HepG2 (cell line): ENCODE measurements around the gene NFE2L1. TPM values are rescaled to one million over a fixed set of nuclear protein-coding genes. Genes with fewer than 3 reads are reported as not detected.

Source experiments
- ATM ChIP-seq: fragments of 450-650 bp; IDR thresholded peaks from 2 replicates; pipeline ENCODE4 v1.7.1; 2017; ENCODE audit warnings: mild to moderate bottlenecking, borderline replicate concordance
- HMGA1 ChIP-seq: sonication (generic); formaldehyde crosslinking; conservative IDR thresholded peaks from 2 replicates; pipeline ENCODE4 v1.4.0; 2020; ENCODE audit warnings: missing genetic modification reagents
- HNF4G ChIP-seq, 2 experiments: sonication (generic) in 1 of 2; formaldehyde crosslinking in 1 of 2; IDR thresholded peaks; 2 replicates each; pipeline versions ENCODE4 v1.4.0 to v1.6.1; 2011 to 2020; ENCODE audit warnings: borderline replicate concordance in 2 of 2, low read depth in 2 of 2, mild to moderate bottlenecking in 2 of 2, low read length in 1 of 2, missing genetic modification reagents in 1 of 2, moderate library complexity in 1 of 2
- HOXA3 ChIP-seq: sonication (generic); formaldehyde crosslinking; IDR thresholded peaks from 2 replicates; pipeline ENCODE4 v1.5.0; 2020; ENCODE audit warnings: missing genetic modification reagents
- ZNF121 ChIP-seq: sonication (generic); formaldehyde crosslinking; IDR thresholded peaks from 2 replicates; pipeline ENCODE4 v1.5.0; 2020; ENCODE audit warnings: mild to moderate bottlenecking, missing genetic modification reagents
- ZNF543 ChIP-seq: sonication (generic); formaldehyde crosslinking; IDR thresholded peaks from 2 replicates; pipeline ENCODE4 v1.4.0; 2020; ENCODE audit warnings: mild to moderate bottlenecking, missing genetic modification reagents
- ZNF772 ChIP-seq: sonication (generic); formaldehyde crosslinking; IDR thresholded peaks from 2 replicates; pipeline ENCODE4 v1.5.0; 2020; ENCODE audit warnings: mild to moderate bottlenecking, missing genetic modification reagents
- ZNF781 ChIP-seq: sonication (generic); formaldehyde crosslinking; IDR thresholded peaks from 2 replicates; pipeline ENCODE4 v1.5.1; 2020; ENCODE audit warnings: borderline replicate concordance, mild to moderate bottlenecking, missing genetic modification reagents; ENCODE audit errors: not compliant biosample characterization
- polyA plus RNA-seq, 8 experiments: library from polyadenylated mRNA; depleted of rRNA in 3 of 8; stranded (reverse) in 7 of 8; unstranded in 1 of 8; fragments of >200 nt; fragmentation: Illumina TruSeq in 4 of 8; extraction: Trizol in 4 of 8; gene quantifications; 2 replicates each; pipeline versions ENCODE4 v1.2.1 to v1.2.3, GENCODE V29; 2011 to 2016; ENCODE audit warnings: low read depth in 4 of 8, missing spikeins in 1 of 8, mixed read lengths in 1 of 8; ENCODE audit not compliant: insufficient read depth in 1 of 8
- total RNA-seq, 5 experiments: library from RNA; depleted of rRNA; stranded (reverse); fragments of >200 nt; fragmentation: Illumina TruSeq; extraction: Trizol; gene quantifications; 2 replicates each; pipeline ENCODE4 v1.2.3, GENCODE V29; 2016; ENCODE audit warnings: low read depth in 1 of 5
- TF ChIP-seq, protein P1 (sequence below): sonication (generic); formaldehyde crosslinking; IDR thresholded peaks from 2 replicates; pipeline ENCODE4 v1.4.0; 2020; ENCODE audit warnings: missing genetic modification reagents, borderline replicate concordance
- TF ChIP-seq, protein P2 (sequence below): sonication (generic); formaldehyde crosslinking; IDR thresholded peaks from 2 replicates; pipeline ENCODE4 v1.8.0; 2022; ENCODE audit warnings: missing genetic modification reagents, mild to moderate bottlenecking, inconsistent platforms, borderline replicate concordance
- TF ChIP-seq, protein P3 (sequence below): sonication (generic); formaldehyde crosslinking; IDR thresholded peaks from 2 replicates; pipeline ENCODE4 v1.4.0; 2020; ENCODE audit warnings: missing genetic modification reagents, borderline replicate concordance
- TF ChIP-seq, protein P4 (sequence below): sonication (generic); formaldehyde crosslinking; IDR thresholded peaks from 2 replicates; pipeline ENCODE4 v1.8.0; 2022; ENCODE audit warnings: low read depth, missing genetic modification reagents
- TF ChIP-seq, protein P5 (sequence below): sonication (generic); formaldehyde crosslinking; IDR thresholded peaks from 2 replicates; pipeline ENCODE4 v1.4.0; 2020; ENCODE audit warnings: missing genetic modification reagents
- TF ChIP-seq, protein P6 (sequence below): sonication (generic); formaldehyde crosslinking; IDR thresholded peaks from 2 replicates; pipeline ENCODE4 v1.4.0; 2020; ENCODE audit warnings: missing genetic modification reagents, borderline replicate concordance

The NFE2L1 gene
- total and polyA plus RNA-seq, 2 of the 13 experiments (the other 11 are each of a cell fraction or from before 2014, with no cell fraction given): 67.0 to 234 TPM

DNA sequence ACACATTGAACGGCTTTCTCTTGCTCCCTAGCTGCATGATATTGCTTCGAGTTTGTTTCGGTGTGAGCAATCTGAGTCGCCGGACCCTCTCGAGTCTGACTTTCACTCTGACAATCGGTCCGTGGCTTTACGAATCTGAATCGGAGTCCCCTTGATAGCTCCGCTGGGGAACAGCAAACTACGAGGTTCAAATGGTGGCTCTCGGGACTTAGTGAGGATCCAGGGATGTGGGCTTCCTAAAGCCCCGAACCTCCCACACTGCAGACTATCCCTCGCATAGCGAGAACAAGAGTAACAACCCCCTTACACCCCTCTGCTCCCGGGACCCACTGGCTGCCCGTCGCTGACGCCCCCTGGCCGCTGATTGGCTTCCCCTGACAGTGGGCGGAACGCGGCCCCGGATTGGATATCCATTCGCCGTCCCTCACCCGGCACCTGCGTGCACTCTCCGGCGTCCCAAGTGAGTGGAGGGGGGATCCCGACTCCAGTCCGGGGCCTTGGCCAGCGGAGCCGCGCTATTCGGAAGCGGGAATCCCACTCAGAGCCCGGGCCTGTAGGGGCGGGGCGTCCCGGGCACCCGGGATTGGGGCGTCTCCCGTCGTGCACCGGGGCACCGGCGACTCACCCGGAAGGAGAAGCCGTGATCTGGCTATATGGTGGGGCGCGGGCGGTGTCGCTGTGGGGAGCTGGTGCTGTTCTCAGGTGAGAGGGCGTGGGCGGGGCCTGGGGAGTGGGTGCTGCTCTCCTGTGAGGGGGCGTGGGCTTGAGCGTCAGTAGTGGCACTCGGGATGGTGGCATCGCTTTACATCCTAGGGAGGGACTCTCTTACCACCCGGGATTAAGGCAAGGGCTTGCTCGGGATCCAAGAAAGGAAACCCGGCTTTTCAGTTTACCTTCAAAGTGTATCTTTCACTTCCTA is 59.2 kb downstream of the NFE2L1 start, which contains the start of gene SNX11 (continued):
- TF ChIP-seq, protein P1, sequence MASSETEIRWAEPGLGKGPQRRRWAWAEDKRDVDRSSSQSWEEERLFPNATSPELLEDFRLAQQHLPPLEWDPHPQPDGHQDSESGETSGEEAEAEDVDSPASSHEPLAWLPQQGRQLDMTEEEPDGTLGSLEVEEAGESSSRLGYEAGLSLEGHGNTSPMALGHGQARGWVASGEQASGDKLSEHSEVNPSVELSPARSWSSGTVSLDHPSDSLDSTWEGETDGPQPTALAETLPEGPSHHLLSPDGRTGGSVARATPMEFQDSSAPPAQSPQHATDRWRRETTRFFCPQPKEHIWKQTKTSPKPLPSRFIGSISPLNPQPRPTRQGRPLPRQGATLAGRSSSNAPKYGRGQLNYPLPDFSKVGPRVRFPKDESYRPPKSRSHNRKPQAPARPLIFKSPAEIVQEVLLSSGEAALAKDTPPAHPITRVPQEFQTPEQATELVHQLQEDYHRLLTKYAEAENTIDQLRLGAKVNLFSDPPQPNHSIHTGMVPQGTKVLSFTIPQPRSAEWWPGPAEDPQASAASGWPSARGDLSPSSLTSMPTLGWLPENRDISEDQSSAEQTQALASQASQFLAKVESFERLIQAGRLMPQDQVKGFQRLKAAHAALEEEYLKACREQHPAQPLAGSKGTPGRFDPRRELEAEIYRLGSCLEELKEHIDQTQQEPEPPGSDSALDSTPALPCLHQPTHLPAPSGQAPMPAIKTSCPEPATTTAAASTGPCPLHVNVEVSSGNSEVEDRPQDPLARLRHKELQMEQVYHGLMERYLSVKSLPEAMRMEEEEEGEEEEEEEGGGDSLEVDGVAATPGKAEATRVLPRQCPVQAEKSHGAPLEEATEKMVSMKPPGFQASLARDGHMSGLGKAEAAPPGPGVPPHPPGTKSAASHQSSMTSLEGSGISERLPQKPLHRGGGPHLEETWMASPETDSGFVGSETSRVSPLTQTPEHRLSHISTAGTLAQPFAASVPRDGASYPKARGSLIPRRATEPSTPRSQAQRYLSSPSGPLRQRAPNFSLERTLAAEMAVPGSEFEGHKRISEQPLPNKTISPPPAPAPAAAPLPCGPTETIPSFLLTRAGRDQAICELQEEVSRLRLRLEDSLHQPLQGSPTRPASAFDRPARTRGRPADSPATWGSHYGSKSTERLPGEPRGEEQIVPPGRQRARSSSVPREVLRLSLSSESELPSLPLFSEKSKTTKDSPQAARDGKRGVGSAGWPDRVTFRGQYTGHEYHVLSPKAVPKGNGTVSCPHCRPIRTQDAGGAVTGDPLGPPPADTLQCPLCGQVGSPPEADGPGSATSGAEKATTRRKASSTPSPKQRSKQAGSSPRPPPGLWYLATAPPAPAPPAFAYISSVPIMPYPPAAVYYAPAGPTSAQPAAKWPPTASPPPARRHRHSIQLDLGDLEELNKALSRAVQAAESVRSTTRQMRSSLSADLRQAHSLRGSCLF (CRISPR knock-in tag): no peak; the same call in 1 of the 2 replicates
- TF ChIP-seq ATM (no peak), HOXA3 (CRISPR knock-in tag) (peak; percentile 63; the same call in 1 of the 2 replicates), ZNF121 (CRISPR knock-in tag) (no peak), ZNF543 (CRISPR knock-in tag) (peak; percentile 75; the same call in 1 of the 2 replicates), HNF4G (IDR thresholded peaks at IDR 0.05; ENCODE audit: borderline replicate concordance, low read depth, low read length) (no peak), HNF4G (CRISPR knock-in tag; IDR thresholded peaks at IDR 0.05; ENCODE audit: borderline replicate concordance, low read depth) (peak; percentile 57; the same call in 1 of the 2 replicates), HMGA1 (CRISPR knock-in tag) (no peak), ZNF772 (CRISPR knock-in tag) (peak; percentile 95), ZNF781 (peak; percentile 13)
- TF ChIP-seq, protein P2, sequence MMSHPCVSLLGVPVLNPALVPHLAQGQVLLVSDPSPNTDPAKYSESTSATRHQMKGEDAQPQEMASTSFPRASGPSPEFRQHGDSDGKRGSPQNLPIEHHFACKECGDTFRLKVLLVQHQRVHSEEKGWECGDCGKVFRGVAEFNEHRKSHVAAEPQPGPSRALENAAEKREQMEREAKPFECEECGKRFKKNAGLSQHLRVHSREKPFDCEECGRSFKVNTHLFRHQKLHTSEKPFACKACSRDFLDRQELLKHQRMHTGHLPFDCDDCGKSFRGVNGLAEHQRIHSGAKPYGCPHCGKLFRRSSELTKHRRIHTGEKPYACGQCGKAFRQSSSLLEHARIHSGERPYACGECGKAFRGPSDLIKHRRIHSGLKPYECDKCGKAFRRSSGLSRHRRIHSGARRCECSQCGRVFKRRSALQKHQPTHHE: peak; percentile 60; the same call in 1 of the 2 replicates
- TF ChIP-seq, protein P3, sequence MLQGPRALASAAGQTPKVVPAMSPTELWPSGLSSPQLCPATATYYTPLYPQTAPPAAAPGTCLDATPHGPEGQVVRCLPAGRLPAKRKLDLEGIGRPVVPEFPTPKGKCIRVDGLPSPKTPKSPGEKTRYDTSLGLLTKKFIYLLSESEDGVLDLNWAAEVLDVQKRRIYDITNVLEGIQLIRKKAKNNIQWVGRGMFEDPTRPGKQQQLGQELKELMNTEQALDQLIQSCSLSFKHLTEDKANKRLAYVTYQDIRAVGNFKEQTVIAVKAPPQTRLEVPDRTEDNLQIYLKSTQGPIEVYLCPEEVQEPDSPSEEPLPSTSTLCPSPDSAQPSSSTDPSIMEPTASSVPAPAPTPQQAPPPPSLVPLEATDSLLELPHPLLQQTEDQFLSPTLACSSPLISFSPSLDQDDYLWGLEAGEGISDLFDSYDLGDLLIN (CRISPR knock-in tag): no peak; the same call in 1 of the 2 replicates
- TF ChIP-seq, protein P4, sequence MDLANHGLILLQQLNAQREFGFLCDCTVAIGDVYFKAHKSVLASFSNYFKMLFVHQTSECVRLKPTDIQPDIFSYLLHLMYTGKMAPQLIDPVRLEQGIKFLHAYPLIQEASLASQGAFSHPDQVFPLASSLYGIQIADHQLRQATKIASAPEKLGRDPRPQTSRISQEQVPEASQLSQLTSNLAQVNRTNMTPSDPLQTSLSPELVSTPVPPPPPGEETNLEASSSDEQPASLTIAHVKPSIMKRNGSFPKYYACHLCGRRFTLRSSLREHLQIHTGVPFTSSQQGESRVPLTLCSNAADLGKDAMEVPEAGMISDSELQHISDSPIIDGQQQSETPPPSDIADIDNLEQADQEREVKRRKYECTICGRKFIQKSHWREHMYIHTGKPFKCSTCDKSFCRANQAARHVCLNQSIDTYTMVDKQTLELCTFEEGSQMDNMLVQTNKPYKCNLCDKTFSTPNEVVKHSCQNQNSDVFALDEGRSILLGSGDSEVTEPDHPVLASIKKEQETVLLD (CRISPR knock-in tag): peak; percentile 99
- TF ChIP-seq, protein P5, sequence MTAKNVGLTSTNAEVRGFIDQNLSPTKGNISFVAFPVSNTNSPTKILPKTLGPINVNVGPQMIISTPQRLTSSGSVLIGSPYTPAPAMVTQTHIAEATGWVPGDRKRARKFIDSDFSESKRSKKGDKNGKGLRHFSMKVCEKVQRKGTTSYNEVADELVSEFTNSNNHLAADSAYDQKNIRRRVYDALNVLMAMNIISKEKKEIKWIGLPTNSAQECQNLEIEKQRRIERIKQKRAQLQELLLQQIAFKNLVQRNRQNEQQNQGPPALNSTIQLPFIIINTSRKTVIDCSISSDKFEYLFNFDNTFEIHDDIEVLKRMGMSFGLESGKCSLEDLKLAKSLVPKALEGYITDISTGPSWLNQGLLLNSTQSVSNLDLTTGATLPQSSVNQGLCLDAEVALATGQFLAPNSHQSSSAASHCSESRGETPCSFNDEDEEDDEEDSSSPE: peak; percentile 67; the same call in 1 of the 2 replicates
- TF ChIP-seq, protein P6, sequence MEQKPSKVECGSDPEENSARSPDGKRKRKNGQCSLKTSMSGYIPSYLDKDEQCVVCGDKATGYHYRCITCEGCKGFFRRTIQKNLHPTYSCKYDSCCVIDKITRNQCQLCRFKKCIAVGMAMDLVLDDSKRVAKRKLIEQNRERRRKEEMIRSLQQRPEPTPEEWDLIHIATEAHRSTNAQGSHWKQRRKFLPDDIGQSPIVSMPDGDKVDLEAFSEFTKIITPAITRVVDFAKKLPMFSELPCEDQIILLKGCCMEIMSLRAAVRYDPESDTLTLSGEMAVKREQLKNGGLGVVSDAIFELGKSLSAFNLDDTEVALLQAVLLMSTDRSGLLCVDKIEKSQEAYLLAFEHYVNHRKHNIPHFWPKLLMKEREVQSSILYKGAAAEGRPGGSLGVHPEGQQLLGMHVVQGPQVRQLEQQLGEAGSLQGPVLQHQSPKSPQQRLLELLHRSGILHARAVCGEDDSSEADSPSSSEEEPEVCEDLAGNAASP: no peak; the same call in none of the 2 replicates
